ENCODE results near the gene MAML3.
A peak's percentile ranks its signal among the peaks of the same experiment; 100 is the strongest.

MAML3 gene

DNA sequence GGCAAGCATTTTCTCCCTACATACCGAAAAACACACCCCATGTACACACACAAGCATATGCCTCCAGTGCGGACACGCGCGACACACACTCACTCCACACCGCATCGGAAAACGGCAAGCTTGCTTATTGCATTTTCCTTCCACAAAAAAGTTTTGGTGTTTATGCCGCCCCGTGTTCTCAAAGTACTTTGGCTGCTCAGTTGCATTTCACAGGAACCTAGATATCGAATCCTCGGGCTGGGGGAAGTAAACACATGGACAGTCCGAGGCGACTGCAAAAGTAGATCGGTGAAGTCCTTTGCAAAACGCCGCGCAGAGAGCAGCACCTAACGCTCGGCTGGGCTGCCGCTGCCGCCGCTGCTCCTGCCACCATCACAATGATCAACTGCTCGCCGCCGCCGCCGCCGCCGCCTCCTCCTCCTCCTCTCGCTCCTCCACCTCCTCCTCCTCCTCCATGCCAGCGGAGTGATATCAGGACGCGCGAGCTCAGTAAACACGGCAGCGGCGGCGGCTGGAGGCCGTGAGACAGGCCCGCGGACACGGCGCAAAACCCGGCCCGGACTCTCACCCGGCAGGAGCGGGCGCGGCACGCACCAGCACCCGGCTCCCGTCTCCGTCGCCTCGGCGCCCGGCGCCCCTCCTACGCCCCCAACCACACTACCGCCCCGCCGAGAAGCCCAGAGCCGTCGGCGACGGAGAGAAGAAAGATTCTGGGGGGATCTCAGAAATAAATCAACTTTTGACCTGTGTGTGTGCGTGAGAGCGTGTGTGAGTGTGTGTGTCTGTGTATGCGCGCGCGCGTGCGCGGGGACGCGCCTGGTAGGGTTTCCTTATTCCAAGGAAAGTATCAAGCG lies at the start of gene MAML3:
TSS of gene MAML3 (minus strand) at position 467 of the 854 bp plus-strand sequence. CDS start 857 bp downstream, outside the sequence.
- peak; percentile 99 for DNase-seq (ENCODE audit: low read depth)

DNA sequence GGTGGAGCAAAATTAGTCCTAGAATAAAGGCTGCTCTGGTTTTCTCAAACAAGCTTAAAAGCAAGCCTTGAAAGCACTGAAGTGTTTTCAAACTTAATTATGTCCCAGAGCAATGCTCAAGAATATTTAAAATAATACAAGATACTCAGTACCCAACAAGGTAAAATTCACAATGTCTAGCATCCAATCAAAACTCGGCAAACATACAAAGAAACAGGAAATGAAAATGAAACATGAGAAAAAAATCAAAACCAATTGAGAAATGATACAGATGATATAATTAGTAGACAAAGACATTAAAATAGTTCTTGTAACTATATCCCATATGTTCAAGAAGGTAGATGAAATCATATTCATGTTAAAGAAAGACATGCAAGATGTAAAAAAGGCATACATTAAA lies 45.0 kb upstream of the MAML3 start:
- no peak for DNase-seq (ENCODE audit: low read depth)

DNA sequence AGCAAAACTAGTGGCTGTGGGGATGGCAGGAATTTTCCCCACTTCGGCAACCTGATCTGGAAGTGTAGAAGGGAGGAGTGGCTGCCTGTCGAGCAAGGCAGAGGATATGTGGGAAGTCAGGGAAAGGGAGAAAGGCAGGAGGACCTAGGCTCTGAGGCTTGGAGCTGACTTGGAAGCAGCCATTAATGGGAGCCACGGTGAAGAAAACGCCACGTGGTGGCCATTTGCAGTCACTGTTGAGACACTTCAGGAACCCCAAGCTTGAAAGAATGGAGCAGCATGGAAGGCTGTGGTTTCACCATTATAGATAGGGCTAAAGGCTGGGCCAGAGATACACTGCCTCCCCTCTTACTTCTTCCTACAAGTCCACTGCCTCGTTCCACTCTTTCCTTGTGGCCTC lies 41.8 kb upstream of the MAML3 start:
- no peak for DNase-seq (ENCODE audit: low read depth)

DNA sequence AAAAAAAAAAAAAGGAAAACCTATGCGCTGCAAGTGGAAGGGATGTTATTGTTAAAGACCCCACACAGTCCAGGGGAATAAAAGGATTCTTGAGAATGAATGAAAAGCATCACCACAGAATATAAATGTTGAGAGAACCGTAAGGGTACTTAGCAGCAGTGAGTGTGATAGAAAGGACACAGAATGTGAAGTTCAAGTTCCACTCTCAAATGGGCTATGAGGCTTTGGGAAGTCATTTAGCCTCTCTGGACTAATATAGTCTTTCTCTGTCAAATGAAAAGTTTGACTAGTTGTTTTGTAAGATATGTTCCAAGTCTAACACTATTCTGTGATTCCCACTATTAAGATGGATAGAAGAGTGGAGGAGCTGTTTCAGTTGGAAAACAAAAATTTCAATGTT lies 35.8 kb upstream of the MAML3 start:
- no peak for DNase-seq (ENCODE audit: low read depth)

DNA sequence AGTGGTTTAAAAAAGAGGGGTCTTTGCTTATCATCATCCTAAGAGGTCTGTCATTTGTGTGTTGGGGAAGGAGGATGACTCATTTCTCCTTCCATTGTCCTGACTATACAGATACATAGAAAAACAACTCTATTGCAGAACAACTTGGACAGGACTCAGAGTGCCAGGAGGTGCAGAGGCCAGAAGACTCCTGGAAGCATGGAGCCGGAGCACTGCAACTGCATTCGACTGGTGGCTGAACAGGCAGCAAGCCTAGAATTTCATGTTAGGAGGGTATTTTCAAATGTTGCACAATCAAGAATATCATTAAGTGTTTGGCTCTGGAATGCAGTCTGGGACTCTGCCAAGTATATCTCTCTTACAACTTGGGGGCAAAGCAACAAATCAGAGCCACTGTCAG lies 35.0 kb upstream of the MAML3 start:
- DNase-seq (ENCODE audit: low read depth), result peak; percentile 86

DNA sequence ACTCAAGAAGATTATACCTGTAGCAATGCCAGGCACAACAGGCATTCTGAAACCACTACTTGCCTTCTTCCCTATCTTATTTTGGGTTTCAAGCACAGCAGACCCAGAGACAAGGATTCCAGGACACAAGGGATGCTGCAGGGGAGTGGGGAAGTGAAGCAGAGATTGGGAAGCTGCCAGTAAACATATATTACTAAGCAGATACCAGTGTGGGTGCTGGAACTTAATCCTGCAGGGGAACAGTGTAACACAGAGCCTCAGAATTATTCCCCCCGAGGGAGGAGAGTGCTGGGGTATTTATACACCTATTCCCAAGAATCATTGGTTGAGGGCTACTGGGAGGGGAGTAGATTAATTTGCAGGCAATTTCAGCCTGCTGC lies 33.3 kb upstream of the MAML3 start:
- peak; percentile 11 for DNase-seq (ENCODE audit: low read depth)

DNA sequence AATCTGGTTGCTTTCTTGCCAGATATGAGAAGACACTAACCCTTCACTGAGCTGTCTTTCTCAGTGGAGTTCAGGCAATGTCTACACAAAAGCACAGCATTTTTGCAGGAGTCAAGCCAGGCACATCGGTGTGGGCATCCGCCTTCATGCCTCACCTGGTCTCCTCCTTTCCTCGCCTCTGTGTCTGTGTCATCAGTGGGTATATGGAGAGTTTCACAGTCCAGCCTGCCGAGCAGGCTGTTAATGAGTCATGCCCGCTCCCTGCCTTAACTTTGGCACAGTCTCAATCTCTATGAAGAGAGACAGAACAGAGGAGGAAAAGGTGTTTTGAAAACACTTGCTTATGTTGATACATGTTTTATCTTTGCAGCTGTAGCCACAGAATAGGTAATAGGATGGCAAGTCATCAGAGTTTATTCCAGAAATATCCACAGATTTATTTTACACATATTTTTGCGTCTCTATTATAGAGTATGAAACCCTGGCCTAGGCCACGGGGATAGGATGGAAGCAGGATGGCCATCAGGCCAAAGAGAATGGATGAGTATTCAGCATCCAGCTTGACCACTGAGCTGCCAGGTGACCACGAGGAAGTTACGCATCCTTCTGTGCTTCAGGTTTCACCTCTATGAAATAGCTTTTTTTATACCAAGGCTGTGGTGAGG lies 32.8 kb upstream of the MAML3 start:
- peak; percentile 72 for DNase-seq (ENCODE audit: low read depth)

DNA sequence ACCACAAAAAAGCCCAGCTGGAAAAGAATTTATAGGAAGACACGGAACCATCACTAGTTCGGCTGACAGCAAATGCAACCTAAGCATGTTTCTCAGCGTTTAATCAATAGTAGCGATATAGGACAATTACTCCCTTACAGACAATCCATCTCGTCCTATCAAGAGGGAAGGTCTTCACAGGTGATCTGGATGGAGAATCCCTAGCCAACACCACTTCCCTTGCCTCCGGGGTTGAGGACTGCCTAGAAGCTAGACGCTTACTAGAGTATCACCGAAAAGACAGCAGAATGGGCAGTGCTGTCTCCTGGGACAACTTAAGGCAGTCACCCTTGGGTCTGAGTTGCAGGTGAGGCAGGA lies 32.1 kb upstream of the MAML3 start:
- DNase-seq (ENCODE audit: low read depth), result no peak

DNA sequence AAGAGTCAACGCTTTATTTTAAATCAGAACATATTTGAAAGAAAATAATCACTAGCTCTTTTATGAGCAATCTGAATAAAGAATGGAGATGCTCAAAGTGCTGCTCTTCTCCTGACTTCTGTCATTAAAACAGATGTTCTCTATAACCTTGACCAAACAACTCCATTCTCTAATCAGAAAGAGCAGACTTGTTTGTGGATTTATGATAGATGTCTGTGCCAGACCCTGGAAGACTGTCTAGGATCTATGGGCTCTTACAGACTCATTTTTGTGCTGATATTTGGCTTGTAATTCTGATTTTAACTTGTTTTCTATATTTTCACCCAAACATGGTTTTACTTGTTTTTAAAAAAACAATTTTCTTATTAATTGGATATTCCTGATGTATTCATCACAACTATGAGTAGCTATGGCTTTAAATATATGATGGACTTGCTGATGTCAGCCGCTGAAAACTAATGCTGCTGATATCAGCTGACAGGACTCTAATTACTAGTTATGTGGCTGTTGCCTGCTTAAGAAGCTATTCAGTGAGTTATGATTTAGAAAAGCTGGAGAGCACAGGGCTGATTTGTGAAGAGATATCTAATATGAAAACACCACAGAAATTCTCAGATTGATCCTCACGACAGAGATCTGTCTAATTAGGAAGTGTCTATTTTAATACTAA lies 31.6 kb upstream of the MAML3 start:
- DNase-seq (ENCODE audit: low read depth), result no peak

DNA sequence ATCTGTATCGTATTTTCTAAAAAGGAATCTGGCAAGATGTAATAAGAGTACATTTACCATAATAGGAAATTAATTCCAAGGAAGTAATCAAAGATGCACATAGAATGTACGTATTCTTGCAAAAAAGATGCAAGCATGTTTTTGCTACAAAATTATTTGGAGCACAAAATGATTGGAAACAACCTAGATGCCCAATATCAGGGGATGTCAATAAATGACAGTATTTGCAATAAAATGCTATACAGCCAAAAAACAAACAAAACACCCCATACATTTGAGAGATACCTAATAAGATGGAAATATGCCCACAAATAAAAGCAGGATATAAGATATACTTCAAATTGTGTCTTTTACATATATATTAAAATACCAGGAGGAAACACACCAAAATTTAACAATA lies 29.3 kb upstream of the MAML3 start:
- DNase-seq (ENCODE audit: low read depth), result no peak

DNA sequence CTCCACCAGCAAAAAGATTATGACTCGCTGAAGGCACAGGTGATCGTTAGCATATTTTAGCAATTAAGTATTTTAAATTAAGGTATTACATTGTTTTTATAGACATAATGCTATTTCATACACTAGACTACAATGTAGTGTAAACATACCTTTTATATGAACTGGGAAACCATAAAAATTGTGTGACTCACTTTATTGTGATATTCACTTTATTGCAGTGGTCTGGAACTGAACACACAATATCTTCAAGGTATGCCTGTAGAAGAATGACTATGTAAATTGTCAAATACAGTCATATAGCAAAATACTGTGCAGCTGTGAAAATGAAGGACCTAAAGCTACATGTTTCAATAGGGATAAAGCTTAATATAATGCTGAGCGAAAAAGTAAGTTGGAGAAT lies 26.6 kb upstream of the MAML3 start:
- no peak for DNase-seq (ENCODE audit: low read depth)

DNA sequence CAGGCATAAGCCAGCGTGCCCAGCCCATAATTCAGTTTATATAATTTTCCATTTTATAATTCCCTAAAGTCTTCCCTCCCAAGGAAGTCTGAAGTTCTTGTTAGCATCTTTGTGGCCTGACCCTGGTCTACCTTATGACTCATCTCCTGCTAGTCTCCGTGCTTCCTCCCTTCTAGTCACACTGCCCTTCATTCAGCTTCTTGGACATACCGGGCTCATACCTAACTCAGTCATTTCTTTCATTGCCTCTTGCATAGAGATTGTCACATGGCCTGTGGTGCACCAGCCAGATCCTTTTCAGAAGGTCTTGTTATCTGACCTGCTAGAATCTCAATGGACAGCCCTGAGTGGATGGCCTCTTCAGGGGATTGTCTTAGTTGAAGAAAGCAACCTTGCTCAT lies 22.8 kb upstream of the MAML3 start:
- peak; percentile 80 for DNase-seq (ENCODE audit: low read depth)

DNA sequence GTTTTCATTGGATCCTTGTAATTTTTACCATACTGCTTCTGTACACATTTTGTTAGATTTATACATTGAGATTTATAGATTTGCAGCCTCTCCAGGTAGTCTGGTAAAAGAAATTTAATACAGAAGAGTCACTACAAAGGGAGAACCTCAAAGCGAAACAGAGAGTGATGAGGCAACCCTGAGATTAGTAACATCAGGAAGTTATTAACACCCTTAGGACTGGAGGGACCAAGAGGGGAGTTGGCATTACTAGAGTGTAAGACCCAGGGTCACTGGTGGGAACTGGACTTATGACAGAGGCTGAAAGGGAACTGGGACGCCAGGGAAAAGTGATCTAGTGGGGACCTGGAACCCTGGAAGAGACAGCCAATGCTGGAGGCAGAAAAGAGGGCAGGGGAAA lies 20.6 kb upstream of the MAML3 start:
- peak; percentile 5 for DNase-seq (ENCODE audit: low read depth)

DNA sequence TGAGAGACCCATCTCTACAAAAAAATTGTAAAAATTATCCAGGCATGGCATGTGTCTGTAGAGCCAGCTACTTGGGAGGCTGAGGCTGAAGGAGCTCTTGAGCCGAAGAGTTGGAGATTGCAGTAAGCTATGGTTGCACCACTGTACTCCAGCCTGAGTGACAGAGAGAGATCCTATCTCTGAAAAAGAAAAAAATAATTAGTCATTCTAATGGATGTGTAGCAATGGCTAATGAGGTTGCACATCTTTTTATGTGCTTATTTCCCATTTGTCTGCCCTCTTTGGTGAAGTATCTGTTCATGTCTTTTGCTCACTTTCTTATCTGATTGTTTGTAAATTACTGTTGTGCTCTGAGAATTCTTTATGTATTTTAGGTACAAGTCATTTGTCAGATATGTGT lies 19.0 kb upstream of the MAML3 start:
- no peak for DNase-seq (ENCODE audit: low read depth)

DNA sequence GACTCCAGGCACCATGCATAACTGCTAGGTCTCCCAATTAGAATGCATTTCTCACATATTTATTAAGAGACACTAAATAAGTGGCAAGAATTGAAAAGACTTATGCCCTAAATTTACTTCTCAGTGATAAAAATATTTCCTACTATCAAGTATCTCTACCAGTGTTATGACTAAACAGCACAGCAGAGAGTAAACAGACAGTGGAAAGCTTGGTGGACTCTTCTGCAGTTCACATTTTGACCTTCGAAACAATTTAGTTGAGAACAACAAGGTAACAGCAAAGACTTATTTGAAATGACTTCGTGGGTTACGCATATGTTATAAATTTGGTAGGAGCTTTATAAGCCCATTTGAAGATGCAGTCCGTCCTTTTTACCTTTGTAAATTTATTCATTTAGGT lies 16.3 kb upstream of the MAML3 start:
- no peak for DNase-seq (ENCODE audit: low read depth)

DNA sequence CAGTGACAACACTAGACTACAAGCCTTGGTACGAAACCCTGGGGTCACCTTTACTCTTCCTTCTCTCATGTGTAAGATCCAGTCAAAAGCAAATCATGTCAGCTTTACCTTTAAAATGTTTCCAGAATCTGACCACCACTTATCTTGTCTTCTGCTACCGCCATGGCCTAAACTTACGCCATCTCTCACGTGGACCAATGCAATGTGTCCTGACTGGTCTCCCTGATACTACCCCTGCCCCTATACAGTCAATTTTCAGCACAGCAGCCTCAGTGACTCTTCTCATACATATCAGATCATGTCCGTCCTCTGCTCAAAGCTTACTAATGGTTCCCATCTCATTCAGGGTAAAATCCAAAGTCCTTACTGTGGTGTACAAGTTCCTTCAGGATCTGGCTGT lies 15.0 kb upstream of the MAML3 start:
- no peak for DNase-seq (ENCODE audit: low read depth)

DNA sequence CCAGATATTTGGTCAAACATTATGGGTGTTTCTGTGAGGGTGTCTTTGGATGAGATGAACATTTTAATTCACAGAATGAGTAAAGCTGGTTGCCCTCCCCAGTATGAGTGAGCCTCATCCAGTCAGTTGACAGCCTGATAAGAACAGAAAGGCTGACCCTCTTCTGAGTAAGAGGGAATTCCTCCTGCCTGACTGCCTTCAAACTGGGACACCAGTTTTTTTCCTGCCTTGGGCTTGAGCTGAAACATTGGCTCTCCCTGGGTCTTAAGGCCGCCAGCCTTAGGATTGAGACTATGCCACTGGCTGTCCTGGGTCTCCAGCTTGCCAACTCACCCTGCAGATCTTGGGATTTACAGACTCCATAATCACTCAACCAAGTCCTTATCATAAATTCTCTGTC lies 14.5 kb upstream of the MAML3 start:
- DNase-seq (ENCODE audit: low read depth), result peak; percentile 60

DNA sequence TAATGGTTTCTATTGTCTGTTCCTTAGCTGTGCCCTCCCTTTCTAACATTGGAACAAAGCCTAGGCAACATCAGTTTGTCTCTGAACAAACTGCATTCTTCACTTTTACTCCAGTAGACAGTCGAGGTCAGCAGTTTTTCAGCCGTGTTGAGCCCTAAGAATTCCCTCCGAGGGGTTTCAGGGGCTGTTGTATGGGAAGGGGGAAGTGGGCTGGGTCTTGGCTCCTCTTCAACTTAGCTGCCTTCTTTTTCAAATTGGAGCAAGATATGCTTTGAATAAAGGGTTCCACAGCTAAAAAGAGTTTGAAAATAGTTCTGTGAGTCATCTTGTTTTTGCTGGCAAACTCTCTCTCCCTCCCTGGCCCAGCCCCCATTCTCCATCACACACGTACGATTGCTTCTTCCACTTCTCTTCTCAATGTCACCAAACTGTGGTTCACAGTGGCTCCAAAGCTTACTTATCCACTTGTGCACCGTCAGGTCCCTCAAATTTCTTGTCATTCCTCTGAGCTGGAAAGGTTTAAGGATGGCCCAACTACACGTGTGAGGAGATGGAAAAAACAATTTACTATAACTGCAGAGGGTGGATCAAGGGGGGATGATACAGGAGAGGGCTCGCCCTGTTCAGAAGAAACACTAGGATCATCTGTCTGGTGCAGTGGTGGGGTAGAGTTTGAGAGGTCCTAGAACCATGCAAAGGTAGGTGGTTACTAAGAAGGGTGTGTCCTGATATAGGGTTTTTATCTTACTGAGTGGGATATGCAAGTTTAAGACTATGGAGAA lies 9.2 kb upstream of the MAML3 start:
- DNase-seq (ENCODE audit: low read depth), result peak; percentile 78

DNA sequence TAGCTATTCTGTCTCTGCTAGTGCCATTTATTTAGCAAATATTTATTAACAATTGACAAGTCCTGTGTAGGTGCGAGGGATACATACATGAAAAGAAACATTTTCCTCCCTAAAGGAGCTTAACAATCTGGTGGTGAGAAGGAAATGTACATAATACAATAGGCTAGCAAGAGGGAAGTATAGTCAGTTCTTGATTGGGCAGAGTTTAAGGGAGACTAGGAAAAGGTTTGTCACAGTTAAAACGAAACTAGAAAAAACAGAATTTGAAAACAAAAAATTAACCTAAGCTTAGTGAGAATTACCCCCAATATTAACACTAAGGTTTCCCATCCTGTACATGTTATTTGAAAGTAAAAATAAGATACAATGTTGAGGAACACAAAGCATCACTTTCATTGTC lies 8.6 kb upstream of the MAML3 start:
- no peak for DNase-seq (ENCODE audit: low read depth)

DNA sequence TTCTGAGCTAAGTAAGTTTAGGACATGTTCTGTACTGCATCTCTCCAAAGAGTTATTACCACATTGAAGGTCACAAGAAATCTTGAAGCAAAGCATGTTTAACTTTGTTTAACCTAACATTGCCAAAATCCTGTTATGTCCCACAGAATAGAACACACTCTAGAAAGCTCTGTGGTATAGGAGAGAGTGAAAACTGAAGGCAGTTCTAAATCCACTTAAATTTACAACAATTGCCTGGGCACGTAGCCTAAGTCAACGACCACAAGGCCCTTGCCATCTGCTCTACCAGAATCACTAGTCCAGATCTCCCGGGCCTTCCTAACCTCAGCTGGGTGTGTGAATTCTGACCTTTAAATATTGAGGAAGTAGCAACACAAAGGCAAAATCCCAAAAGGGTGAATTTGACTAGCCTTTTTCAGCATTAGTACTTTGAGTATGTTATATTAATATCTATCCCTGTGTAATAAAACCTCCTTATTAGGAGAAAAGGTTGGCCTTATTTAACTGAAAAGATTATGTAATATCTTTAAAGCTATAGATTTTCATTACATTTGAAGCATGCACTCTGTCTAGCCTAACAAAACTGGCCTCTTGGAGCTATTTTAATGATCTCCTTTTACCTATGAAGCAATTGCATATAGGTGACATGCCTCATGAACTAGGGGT lies 4.5 kb upstream of the MAML3 start:
- DNase-seq (ENCODE audit: low read depth), result no peak

DNA sequence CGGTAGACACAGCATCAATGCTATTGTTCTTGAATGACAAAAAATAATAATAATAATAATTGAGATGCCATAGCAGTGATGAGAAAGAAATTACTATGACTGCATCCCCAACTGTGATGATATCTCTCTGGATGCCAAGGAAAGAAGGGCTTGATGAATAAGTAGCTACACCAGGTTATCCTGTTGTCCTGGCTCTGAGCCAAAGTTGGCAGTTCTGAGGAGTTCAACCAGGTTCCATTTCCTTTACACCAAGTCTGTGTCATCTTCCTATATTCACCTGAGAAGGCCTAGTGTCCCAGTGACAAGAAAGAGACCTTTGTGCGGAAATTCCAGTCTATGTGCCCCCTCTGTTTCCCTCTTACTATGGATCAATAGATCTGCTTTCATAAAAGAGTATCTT lies 3.4 kb upstream of the MAML3 start:
- DNase-seq (ENCODE audit: low read depth), result no peak
